GM12874 (cell line): Measurements from ENCODE around the gene ATP13A5.

Experiments
- CTCF ChIP-seq: IDR thresholded peaks from 2 replicates; pipeline ENCODE4 v1.5.1; 2011; ENCODE audit warnings: low read depth, mild to moderate bottlenecking, control low read depth, low read length, moderate library complexity; ENCODE audit not compliant: insufficient read depth

The ATP13A5 gene

GRCh38 chr3:193228206-193228605 is 150.3 kb downstream of the ATP13A5 start:
- no peak for TF ChIP-seq CTCF

GRCh38 chr3:193225302-193226125 is 153.0 kb downstream of the ATP13A5 start:
- TF ChIP-seq CTCF: no peak
